ENCODE results near the gene GPATCH2.

Gene GPATCH2

DNA sequence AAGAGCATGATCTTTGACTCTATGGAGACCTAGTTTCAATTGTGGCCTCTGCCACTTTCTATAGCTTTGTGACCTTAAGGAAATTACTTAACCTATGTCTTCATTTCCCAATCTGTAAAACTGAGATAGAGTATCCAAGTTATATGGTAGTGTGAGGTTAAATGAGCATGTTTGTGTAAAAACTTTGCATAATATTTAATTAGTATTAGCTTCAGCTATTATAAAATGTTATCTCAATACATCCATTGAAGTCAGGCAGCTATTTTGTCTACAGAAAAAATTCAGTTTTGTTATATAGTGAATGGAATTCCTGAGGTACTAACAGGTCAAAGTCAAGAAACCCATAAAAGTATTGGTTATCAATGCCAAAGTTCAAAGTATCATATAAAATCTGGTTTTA lies 53.6 kb downstream of the GPATCH2 start:
- DNase-seq (ENCODE audit: low read depth), result no peak

DNA sequence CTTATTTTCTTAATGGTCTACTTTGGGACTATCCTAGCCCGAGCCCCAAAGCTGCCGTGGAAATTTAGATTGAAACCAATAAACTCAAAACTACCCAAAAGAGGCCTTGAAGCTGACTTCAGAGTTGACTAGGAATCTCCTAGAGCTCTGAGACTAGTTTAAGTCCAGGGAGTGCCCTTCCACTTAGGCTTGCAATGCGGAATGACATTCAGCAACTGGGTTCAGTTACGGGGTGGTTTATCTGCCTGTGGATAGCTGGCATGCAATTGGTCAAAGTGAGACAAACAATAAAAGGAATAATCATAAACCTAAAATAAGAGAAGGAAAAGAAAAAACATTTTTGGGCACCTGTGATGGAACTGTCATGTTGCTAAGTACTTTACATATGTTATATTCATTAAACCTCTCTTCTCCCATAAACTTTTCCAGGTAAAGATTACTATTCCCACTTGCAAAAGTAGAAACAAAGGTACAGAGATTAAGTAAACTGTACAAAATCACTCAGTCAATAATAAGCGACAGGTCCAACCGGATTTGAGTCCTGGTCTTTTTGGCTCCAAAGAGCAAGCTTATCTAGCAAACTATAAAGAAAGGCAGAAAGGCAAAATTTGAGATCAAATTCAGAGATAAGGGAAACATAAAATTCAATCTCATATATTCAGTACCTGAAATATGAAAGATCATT lies 56.5 kb downstream of the GPATCH2 start:
- DNase-seq (ENCODE audit: low read depth), result no peak

DNA sequence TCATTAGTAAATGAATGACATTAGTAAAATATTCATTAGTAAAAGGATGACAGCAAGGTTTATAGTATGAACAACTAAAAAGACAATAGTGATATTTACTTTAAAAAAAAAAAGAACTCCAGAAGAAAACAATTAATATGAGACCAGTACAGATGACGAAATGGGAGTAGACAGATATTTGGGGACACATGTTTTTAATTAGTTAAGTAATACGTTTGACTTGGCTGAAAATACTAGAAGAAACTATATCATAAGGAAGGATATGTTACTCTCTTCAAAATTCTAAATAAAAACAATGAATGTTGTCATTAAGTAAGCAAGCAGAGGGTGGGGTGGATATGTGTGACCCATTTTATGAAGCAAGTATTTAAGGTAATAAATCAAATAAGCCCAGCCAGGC lies 61.9 kb downstream of the GPATCH2 start:
- no peak for DNase-seq (ENCODE audit: low read depth)

DNA sequence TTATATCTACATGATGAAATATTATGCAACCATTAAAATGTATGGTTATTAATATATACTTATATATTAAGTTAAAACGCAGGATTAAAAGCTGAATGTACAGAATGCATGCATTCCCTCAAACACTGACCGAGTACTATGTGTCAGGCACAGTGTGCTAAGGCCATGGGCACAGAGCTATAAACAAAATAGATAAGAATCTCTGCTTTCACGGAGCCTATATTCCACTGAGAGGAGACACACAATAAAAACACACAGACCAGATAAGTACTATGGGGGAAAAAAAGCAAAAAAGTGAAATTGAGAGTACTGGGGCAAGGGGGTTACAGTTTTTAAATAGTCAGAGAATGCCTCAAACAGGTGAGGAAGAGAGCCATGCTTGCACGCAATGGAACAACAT lies 62.7 kb downstream of the GPATCH2 start:
- DNase-seq (ENCODE audit: low read depth), result no peak

DNA sequence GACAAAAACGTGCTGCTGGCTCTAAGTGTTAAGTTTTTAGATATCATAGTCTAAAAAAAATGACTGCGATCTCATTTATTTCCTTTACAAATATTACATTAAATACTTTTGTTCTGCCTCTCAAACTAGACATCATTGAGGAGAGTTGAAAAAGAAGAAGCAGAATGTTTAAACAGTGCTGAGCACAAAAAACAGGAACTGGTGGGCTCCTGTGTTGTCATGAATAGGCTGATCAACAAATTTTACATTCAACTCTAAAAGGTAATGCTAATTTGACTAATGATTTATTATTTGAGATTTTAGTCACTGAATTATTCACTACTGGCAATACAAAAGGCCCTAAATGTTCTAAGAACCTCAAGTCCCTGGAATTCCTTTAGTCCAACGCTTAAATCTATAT lies 66.1 kb downstream of the GPATCH2 start:
- no peak for DNase-seq (ENCODE audit: low read depth)

DNA sequence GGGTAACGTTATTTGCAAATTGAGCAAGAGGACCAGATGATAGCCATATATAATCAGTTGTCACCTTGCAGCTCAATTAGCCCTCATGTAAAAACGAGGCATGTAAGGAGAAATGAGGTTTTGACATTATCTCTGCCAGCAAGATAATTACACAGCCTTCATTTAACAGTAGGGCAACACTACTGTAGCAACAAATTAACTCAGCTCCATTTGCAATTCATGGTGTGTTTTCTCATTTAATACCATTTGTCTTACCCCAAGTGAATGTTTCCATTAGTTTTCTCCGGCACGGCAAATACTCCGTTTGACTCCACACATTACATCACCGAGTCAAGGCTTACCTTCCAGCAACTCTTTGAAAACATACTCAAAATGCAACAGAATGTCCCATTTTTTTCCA lies 66.7 kb downstream of the GPATCH2 start:
- no peak for DNase-seq (ENCODE audit: low read depth)

DNA sequence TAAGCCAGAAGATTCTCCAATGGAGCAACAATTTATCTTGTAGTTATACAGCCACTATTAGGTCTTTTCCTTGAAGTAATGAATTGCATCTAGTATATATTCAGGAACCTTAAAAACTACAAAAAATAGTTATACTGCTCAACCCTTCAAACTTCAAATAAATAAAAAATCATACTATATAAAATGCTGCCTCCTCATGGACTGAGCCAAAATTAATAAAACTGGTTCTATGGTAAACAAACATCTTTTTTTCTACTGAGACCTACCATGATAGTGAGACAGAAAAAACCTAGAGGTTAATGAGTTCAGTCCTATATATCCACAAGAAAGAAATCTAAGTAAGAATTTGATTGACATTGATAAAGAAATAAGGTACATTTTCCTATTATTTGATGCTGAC lies 67.7 kb downstream of the GPATCH2 start:
- peak; percentile 5 for DNase-seq (ENCODE audit: low read depth)

DNA sequence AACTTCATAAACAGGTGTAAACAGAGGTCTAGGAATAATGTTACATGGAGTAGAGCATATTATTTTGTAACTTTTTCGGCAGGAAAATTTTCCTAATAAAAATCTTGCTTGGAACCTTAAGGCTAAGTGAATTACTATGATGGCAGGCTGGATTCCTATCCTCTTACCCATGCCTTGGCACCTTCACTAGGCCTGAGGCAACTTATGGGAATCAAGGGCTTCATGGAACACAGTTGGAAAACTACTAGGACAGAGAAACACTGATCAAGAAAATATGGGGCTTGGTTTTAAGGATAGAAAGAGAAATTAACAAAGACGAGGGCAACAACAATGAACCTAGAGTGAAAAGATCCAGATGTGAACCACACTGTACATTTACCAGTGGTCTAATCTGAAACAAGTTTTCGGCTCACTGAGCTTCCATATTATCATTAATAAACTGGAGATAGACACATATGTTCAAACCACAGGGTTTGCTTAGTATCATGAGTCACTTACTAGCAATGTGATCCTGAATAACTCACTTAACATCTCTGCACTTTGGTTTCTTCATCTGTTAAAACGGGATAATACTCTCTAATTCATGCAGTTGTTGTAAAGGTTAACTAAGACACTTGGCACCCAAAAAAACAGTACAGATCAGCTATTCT lies 68.5 kb downstream of the GPATCH2 start:
- DNase-seq (ENCODE audit: low read depth), result peak; percentile 88

DNA sequence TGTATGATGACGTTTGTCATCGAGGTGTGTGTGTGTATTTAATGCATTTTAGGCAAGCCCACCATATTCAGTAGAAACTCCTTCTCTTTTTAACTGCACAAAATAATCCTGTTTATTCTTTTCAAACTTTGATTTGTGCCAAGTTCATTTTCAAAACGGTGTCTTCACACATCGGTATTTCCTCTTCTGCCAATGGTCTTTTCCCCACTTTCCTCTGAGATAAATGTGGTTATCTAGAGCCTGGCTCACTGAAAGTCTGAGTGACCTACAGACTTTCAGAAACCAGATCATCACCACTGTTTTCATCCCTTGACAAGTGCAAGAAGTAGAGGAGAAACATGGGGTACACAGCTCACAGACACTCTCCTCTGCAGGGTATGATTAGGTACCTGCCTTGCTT lies 69.4 kb downstream of the GPATCH2 start:
- DNase-seq (ENCODE audit: low read depth), result no peak

DNA sequence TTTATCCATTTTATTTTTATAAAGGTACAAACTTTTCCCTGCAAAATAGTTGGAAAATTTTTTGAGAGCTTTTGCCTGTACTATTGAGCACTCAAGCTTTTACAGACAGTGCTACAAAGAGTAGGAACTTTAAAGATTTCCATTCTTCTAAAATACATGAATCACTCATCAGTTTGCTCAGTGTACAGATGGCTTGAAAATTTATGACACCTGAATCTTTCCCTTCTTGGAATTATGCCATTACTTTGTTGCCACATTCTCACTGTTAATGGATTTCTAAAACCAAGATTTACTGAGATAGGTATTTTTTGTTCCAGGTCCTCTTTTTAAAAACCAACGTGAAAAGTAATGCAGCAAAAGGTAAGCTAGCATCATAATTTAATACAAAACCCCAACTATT lies 76.0 kb downstream of the GPATCH2 start:
- no peak for DNase-seq (ENCODE audit: low read depth)

DNA sequence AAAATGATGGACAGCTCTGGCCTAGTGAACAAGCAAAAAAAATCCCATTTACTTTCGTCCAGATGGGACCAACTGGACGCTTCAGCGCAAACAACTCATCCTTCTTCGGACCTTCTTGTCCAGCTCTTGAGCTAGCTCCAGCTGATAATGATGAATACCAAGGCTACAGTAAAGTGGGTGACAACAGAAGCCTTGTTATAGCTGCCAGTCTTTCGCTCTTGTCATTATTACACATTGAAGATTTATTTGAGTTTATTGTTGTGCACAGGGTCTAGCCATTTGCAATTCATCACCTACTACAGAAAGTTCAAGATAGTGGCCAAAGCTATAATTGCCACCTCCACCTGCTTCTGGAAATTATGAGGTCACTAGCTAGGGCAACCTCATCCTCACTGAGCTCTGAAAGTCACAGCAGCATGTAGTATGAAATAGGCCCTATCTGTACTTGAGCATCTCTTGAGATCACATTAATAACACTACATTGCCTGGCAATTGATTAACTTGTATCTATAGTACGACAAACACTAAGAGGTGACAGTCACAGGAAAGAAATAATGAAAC lies 76.9 kb downstream of the GPATCH2 start:
- DNase-seq (ENCODE audit: low read depth), result no peak

DNA sequence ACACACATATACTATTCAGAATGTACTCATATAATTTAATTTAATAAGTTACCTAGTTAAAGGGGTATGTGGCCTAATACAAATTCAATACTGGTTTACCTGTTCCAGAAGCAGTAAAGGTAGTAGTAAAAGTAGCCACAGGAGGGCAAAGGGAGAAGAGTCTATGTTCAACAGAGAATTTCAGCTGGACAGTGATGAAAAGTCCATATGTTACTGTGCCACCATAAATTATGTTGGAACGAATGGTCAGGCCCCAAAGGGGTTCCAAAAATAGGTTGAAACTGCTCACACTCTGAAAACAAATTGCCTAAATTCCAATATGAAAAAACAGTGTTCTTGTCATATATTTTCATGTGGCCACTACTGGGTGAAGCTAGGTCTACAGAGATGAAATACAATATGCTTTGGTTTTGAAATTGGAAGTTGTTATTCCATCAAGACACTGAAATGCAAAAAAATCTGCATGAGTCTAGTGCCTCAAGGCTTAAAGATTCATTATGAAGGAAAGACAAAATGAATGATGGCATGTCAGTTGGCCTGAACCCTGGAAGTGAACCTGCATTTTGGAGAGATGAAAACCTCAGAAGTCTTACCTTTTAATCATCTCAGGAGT lies 78.4 kb downstream of the GPATCH2 start:
- no peak for DNase-seq (ENCODE audit: low read depth)

DNA sequence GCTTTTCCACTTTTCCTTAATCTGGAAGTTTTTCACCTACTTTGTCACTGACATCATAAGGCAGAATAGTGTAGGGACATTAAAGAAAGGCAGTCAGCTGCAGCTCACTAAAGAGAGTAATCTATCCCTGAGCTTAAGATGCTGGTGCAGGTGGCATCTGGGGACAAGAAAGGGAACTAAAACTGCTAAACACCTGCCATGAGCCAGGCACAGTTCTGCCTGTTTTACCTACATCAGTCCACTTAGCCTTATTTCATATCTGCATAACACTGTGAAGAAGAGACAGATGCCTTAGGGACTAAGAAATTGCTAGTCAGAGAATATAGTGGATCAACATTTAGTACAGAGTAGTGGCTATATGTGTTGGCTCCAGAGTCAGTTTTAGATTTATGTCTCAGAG lies 88.1 kb downstream of the GPATCH2 start:
- DNase-seq (ENCODE audit: low read depth), result no peak

DNA sequence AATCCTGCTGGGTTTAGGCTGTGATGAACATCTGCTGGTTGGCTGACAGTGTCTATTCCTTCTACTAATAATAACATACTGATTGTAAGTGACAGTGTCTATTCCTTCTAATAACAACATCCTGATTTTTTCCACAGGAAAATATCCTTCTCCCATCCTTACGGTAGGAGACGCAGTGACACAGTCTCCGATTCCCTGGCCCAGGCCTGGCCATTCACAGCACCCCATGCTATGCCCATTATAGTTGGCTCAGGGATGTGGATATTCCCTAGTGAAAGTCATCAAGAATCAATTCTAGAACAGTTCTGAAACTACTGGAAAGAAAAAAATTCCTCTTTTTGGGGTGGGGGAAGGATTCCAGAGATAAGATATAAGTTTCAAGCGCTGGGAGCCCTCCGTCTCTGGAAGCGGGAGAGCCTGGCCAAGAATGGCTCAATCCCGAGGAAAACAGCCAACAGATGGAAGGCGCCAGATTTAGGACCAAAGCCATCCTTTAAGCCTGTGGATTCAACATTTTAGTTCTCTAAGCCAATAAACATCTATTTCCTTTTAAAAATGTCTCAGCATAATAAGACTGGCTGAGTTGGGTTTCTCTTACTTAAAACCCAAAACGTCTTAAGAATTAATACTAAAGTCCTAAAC lies 88.6 kb downstream of the GPATCH2 start:
- DNase-seq (ENCODE audit: low read depth), result no peak

DNA sequence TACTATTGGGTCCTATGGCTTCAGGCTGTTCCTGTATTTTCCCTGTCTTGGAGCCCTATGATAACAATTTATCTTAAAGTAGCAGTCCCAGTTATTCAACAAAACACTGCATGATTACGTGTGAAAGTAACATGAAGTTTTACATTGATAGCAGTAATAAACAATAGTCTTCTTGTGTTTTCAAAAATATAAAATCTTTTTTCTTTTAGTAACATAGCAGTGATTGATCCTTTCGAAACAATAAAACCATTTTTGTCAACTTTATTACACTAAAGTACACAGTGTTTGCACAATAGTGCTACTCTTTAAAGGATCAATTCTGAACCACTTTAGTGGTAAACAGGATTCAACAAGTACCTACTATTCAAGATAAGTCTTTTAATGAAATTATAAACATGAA lies 90.6 kb downstream of the GPATCH2 start:
- DNase-seq (ENCODE audit: low read depth), result no peak

DNA sequence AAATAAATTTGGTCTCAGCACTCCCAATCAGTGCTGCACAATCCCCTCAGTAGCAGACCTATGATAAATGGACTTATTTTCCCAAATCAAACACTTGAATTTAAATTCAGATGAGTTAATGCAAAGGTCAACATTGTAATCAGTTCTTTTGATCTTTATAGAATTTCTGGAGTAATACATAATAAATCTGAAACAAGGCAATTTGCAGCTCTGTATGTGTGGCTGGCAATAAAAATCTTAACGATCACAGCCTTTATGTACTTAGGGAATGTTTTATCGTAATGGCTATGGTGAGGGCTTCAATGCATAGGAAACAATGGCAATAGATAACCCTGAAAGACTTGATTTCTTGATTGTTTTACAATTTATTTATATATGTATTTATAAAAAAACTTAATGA lies 91.4 kb downstream of the GPATCH2 start:
- DNase-seq (ENCODE audit: low read depth), result no peak

DNA sequence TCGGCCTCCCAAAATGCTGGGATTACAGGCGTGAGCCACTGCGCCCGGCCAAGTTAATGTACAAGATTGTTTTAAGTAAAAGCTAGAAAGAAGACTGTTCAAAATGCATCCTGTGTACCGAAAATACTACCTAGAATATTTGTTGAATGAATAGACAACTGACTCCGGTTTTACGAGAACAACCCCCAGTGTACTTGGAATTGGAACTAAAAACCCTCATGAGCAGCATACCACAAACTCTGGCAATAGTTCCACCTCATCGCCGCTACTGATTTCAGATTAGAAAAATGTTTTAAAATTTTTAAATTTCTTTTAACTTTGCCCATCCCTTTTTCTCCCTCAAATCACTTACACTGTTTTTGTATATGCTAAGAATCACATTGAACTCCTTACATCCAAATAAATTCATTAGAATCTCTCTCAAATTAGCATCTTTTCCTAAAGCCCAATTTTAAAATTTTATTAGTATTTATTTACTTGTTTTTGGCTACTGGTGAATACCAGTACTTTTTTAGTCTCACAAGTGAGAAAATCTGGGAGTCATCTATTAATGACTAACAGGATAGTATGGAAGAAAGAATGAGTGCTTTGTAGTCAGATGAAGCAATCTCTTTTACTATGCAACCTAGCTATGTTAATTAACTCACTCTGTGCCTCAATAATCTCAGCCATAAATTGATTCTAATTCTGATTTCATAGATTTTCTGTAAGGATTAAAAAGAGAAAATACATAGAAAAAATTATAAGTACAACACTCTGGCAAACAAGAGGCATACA lies 95.1 kb downstream of the GPATCH2 start:
- peak; percentile 29 for DNase-seq (ENCODE audit: low read depth)

DNA sequence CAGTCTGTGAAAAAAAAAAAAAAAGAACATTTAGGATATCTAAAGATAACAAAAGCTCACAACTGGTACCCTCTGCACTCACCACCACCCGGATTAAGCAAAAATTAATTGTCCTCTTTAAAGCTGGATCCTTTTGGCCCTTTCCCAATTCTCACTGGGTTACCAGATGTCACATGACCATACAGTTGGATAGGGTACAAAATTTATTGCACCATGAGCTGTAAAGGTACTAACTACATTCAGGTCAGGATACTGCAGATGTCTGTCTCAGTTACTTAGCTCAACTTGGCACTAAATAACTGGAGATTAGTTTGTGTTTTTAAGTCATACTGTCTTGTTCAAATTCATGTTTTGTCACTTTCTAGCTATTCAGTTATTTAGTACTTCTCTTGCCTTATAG lies 96.3 kb downstream of the GPATCH2 start:
- no peak for DNase-seq (ENCODE audit: low read depth)

DNA sequence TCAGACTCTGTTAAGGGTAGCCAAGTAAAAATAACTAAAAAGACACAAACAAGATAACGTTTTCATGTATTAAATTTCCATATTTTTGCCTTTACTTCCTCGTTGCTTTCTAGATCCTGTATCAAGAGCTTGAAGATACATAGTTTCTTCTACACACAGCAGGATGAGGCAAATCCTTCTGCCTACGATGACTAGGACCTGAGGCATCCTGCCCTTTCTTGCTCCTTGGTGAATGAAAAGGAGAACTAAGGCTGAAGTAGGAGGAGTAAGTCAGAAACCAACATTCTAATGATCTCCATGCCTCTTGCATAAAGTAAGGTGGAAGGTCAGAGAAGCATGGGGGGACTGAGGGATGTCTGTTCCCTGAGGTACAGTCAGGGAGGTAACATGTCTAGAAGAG lies 102.6 kb downstream of the GPATCH2 start:
- peak; percentile 77 for DNase-seq (ENCODE audit: low read depth)

DNA sequence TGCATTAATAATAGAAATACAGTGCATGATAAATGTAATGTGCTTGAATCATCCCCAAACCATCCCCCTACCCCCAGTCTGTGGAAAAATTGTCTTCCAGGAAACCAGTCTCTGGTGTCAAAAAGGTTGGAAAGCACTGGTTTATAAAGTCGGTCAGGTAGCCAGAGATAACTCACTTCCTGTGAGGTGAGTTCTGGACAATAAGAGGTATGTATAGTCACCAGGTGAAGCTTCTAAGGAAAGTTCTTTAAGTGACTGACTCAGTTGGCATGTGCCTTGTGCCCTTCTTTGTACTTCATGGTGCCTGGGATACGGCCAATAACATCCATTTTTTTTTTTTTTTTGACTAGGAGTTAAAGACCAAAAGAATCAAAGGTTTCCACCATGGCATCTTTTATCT lies 103.7 kb downstream of the GPATCH2 start:
- DNase-seq (ENCODE audit: low read depth), result no peak

DNA sequence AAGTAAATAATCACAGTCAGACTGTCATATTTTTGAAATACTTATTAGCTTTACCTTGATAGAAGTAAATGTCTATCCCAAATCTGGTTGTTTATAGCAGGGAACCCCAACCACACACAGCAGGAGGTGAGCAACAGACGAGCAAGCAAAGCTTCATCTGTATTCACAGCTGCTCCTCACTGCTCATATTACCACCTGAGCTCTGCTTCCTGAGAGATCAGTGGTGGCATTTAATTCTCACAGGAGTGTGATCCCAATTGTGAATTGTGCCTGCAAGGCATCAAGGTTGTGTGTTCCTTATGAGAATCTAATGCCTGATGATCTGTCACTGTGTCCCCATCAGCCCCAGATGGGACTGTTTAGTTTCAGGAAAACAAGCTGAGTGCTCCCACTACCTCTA lies 104.3 kb downstream of the GPATCH2 start:
- DNase-seq (ENCODE audit: low read depth), result no peak

Measured in ELR (cell line).